ENCODE data around the gene HSPA12B. TPM values are rescaled to one million over a fixed set of nuclear protein-coding genes. Genes with fewer than 3 reads are reported as not detected.

HSPA12B gene
- total and polyA plus RNA-seq, 2 of the 13 experiments (the other 11 are each of a cell fraction or from before 2014, with no cell fraction given) = 0.01 TPM; not detected in 1

- TF ChIP-seq YEATS4 (CRISPR knock-in tag; IDR thresholded peaks at IDR 0.05; ENCODE audit: borderline replicate concordance) (0 out of 2 replicates have a peak, but pooled peaks have one; percentile 37), MAFG (CRISPR knock-in tag; IDR thresholded peaks at IDR 0.05) (0 out of 2 replicates have a peak, but pooled peaks have one; percentile 35), ZNF337 (CRISPR knock-in tag; IDR thresholded peaks at IDR 0.05; ENCODE audit: borderline replicate concordance, low read depth) (no peak), ZNF615 (CRISPR knock-in tag; IDR thresholded peaks at IDR 0.05; ENCODE audit: borderline replicate concordance) (no peak), KLF15 (CRISPR knock-in tag; IDR thresholded peaks at IDR 0.05; ENCODE audit: borderline replicate concordance) (0 out of 2 replicates have a peak, but pooled peaks have one; percentile 22), ZNF737 (CRISPR knock-in tag; IDR thresholded peaks at IDR 0.05; ENCODE audit: borderline replicate concordance) (no peak), ZNF772 (CRISPR knock-in tag; IDR thresholded peaks at IDR 0.05) (peak; percentile 72; the same call in 1 of the 2 replicates), DBP (CRISPR knock-in tag; IDR thresholded peaks at IDR 0.05; ENCODE audit: not compliant biosample characterization) (no peak), GTF3A (CRISPR knock-in tag; conservative IDR thresholded peaks at IDR 0.05) (no peak), ZBTB38 (CRISPR knock-in tag; IDR thresholded peaks at IDR 0.05) (0 out of 2 replicates have a peak, but pooled peaks have one; percentile 12), KMT2A (CRISPR knock-in tag; IDR thresholded peaks at IDR 0.05) (no peak), TFDP1 (CRISPR knock-in tag; IDR thresholded peaks at IDR 0.05; ENCODE audit: borderline replicate concordance) (peak; percentile 71; the same call in 1 of the 2 replicates), ZBTB7A (CRISPR knock-in tag; IDR thresholded peaks at IDR 0.05) (peak; percentile 47), ZNF224 (CRISPR knock-in tag; IDR thresholded peaks at IDR 0.05) (no peak), ZNF430 (CRISPR knock-in tag; IDR thresholded peaks at IDR 0.05) (peak; percentile 38; the same call in 1 of the 2 replicates), FOXK1 (CRISPR knock-in tag; IDR thresholded peaks at IDR 0.05; ENCODE audit: borderline replicate concordance, low read depth) (no peak), ATF3 (CRISPR knock-in tag; IDR thresholded peaks at IDR 0.05) (no peak), ZBTB20 (CRISPR knock-in tag; IDR thresholded peaks at IDR 0.05; ENCODE audit: borderline replicate concordance, low read depth) (no peak)
- TF ChIP-seq, protein P1, sequence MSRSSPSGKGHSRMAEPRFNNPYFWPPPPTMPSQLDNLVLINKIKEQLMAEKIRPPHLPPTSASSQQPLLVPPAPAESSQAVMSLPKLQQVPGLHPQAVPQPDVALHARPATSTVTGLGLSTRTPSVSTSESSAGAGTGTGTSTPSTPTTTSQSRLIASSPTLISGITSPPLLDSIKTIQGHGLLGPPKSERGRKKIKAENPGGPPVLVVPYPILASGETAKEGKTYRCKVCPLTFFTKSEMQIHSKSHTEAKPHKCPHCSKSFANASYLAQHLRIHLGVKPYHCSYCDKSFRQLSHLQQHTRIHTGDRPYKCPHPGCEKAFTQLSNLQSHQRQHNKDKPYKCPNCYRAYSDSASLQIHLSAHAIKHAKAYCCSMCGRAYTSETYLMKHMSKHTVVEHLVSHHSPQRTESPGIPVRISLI (CRISPR knock-in tag; IDR thresholded peaks at IDR 0.05; ENCODE audit: borderline replicate concordance) = no peak
These were observed 6.8 kb downstream of the HSPA12B start (continued) for GRCh38 chr20:3739054-3739925.

Data from HepG2 (cell line).